ENCODE results near the gene BCKDK. TPM values are rescaled to one million over a fixed set of nuclear protein-coding genes. Genes with fewer than 3 reads are reported as not detected.
A peak's percentile ranks its signal among the peaks of the same experiment; 100 is the strongest.

The BCKDK gene
- total and polyA plus RNA-seq, 12 donors = 26.1 to 90.9 (median 71.4) TPM

DNA sequence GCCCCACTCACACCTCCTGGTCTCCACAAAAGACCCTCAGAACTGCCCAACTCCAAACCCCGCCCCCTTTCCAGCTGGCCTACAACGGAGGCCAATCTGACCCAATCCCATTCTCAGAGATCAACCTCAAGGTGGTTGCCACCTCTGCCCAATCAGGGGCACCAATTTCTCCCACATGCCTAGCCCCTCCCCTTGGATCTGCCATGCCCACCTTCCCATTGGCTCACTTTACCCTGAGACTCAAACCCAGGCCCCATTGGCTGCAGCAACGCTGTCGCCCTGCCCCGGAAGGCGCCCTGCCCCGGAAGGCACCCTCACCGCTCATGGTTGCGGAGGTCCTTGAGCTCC lies 44.7 kb upstream of the BCKDK start:
- Histone ChIP-seq H3K27ac (peak overlapping the region in 3 of 10 donors; percentile 35 to 85 (median 81)), H3K36me3 (peaks cover 0 to 47% (median 19%) of the 10 kb centered on the region in 9 donors), H3K4me1 (peaks cover 4 to 35% (median 13%) of the 10 kb centered on the region in 9 donors), H3K27me3 (no peaks in the 10 kb centered on the region), H3K9me3 (no peaks in the 10 kb centered on the region), H3K4me3 (peak overlapping the region in 1 of 10 donors; percentile 8)
- WGBS, 2 donors = 95% methylated on average over 9 of the region's 9 CpGs
- no peak for ATAC-seq
- DNase-seq = no peak
- intact Hi-C loops (cut with DNase I) = no loop called here
- TF ChIP-seq, protein P1, sequence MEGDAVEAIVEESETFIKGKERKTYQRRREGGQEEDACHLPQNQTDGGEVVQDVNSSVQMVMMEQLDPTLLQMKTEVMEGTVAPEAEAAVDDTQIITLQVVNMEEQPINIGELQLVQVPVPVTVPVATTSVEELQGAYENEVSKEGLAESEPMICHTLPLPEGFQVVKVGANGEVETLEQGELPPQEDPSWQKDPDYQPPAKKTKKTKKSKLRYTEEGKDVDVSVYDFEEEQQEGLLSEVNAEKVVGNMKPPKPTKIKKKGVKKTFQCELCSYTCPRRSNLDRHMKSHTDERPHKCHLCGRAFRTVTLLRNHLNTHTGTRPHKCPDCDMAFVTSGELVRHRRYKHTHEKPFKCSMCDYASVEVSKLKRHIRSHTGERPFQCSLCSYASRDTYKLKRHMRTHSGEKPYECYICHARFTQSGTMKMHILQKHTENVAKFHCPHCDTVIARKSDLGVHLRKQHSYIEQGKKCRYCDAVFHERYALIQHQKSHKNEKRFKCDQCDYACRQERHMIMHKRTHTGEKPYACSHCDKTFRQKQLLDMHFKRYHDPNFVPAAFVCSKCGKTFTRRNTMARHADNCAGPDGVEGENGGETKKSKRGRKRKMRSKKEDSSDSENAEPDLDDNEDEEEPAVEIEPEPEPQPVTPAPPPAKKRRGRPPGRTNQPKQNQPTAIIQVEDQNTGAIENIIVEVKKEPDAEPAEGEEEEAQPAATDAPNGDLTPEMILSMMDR (IDR thresholded peaks at IDR 0.05) = no peak

DNA sequence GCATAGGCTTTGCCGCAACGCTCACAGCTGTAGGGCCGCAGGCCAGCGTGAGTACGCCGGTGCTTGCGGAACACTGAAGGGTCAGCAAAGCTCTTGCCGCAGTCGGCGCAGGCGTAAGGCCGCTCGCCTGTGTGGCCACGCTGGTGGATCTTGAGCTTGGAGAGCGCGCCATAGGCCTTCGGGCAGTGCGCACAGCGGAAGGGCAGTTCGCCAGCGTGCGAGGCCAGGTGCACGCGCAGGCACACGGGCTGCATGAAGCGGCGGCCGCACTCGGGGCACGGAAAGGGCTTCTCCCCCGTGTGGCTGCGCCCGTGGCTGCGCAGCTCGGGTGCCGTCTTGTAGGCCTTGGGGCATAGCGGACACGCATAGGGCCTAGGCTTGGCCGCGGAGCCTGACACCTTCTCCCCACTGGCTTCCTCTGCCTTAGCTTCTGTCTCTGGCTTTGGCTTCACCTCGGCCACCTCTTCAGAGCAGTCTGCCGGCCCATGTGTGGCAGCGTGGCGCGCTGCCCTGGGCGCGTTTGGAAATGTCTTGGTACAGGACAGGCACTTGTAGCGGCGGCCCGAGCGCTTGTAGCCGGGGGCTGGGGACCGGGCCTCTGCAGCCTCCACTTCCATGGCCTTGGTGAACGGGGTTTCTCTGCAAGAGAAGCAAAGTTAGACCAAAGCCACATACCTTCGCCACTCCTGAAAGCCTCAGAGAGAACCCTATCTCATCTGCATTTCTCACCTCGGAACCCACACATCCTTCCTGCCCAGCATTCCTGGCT lies 44.2 kb upstream of the BCKDK start:
- Histone ChIP-seq H3K4me3 (peak overlapping the region in 1 of 10 donors; percentile 8), H3K36me3 (peaks cover 0 to 45% (median 17%) of the 10 kb centered on the region in 9 donors), H3K4me1 (peaks cover 4 to 35% (median 13%) of the 10 kb centered on the region in 9 donors), H3K27me3 (no peaks in the 10 kb centered on the region), H3K27ac (peak overlapping the region; percentile 18 to 85 (median 76)), H3K9me3 (no peaks in the 10 kb centered on the region)
- TF ChIP-seq, protein P1 (IDR thresholded peaks at IDR 0.05) = no peak
- DNase-seq = no peak
- ATAC-seq = peak in 2 of 8 donors; percentile 7 to 32
- 90 to 93% methylated on average over 52 to 56 of the region's 56 CpGs for WGBS, 2 donors
- intact Hi-C loops (cut with DNase I) = no loop called here

DNA sequence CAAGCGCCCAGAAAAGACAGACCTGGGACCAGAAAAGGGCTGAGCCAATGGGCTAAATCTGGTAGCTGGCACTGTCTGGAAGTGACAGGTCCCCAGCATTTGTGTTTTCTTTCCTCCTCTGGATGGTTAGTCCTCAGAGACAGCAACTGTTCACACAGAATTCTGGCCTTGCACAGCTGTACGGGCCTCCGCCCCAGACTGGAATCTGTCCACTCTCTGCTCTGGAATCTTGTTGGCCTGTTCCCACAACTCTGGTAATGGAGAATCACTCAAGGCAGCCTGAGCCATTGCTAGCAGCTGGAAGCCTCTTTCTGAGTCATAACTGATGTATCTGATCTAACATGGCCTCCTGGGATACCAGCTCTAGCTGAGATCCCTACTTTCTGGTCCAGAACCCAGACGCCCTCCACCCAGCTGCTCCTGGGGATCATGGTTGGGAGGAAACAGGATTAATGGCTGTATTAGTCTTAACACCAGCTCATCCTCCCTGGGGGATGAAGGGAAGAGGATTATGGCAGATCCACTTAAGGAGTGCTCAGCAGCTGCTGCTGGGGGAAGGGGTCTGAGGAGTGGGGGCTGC lies 43.2 kb upstream of the BCKDK start:
- no peaks in the 10 kb centered on the region for H3K27me3 ChIP-seq
- 39 to 44% methylated on average over 4 of the region's 4 CpGs for WGBS, 2 donors
- no peaks in the 10 kb centered on the region for H3K9me3 ChIP-seq
- ATAC-seq (peak; percentile 79 to 91 (median 90)), DNase-seq (peak; percentile 48 to 72)
- peak overlapping the region; percentile 18 to 85 (median 76) for H3K27ac ChIP-seq
- no peak overlapping the region for H3K4me3 ChIP-seq
- intact Hi-C loops (cut with DNase I) = no loop called here
- peaks cover 4 to 35% (median 13%) of the 10 kb centered on the region in 9 donors for H3K4me1 ChIP-seq
- TF ChIP-seq, protein P1 (IDR thresholded peaks at IDR 0.05) = no peak
- H3K36me3 ChIP-seq = peaks cover 0 to 37% (median 13%) of the 10 kb centered on the region in 9 donors

DNA sequence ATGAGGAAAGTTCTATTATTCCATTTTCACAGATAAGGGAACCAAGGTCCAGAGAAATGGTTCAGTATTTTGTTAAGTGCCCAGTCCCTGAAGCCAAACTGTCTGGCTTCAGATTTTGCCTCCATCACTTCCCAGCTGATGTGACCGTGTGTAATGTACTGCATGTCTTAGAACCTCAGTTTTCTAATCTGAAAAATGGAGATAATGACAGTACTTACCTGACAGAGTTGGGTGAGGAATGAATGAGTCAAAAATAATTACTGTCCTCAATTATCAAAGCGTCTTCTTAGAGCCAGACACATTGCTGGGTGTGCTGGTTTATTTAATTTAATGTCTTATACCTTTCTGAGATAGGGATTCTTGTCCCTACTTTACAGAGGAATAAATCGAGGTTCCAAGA lies 40.8 kb upstream of the BCKDK start:
- TF ChIP-seq, protein P1 (IDR thresholded peaks at IDR 0.05) = no peak
- peaks cover 8 to 49% (median 24%) of the 10 kb centered on the region in 9 donors for H3K4me1 ChIP-seq
- intact Hi-C loops (cut with DNase I) = no loop called here
- H3K4me3 ChIP-seq = no peak overlapping the region
- peaks cover 0 to 14% (median 0%) of the 10 kb centered on the region in 9 donors for H3K36me3 ChIP-seq
- H3K9me3 ChIP-seq = no peaks in the 10 kb centered on the region
- 92 to 93% methylated on average over 3 of the region's 3 CpGs for WGBS, 2 donors
- DNase-seq = no peak
- H3K27me3 ChIP-seq = no peaks in the 10 kb centered on the region
- ATAC-seq = no peak
- H3K27ac ChIP-seq = no peak overlapping the region

All from heart right ventricle (tissue), 16 donors.